Stimulated activated CD8-positive, alpha-beta memory T cell treated with anti-CD3 and anti-CD28 coated beads, Interleukin-12 subunit alpha, Interleukin-12 subunit beta, amount 100 ng/mL, for 24 hours (primary cell): Measurements from ENCODE around the gene CDON.

Experiments
- DNase-seq: peaks from one replicate; pipeline ENCODE4 v3.0.0-alpha.2; 2020; ENCODE audit errors: extremely low read depth

CDON gene

DNA sequence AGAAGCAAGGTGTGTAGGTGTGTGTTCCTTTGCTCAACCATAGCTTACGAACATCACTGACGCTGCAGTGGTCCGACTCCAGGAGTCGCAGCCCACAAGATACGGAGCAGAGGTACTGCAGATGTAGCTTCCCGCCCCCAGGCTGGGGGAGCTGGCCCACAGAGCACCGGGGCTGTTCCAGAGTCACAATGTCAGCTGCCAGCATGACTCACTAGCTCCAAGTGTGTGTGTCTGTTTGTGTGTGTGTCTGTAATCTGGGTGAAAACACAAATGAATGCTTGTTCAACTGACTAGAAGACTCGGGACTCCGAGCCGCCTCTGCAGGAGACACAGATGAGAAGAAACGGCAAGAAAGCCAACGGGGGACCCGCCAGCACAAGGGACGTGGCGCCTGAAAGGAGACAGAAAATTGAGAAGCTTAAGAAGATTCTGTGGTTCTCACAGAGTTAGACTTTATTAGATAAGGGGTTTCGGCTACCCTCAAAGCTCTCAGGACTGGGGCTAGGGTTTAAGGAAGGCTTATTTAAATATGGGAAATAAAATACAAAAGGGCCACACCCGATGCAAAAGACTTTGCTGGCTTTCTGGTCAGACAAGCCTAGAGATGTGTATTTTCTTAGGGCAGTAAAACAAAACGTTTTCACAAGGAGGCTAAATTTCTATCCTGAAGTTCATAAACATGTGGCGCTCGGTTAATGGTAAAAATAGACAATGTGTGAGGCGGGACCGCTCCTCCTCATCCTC, 106.1 kb downstream of the CDON start:
- no peak for DNase-seq

DNA sequence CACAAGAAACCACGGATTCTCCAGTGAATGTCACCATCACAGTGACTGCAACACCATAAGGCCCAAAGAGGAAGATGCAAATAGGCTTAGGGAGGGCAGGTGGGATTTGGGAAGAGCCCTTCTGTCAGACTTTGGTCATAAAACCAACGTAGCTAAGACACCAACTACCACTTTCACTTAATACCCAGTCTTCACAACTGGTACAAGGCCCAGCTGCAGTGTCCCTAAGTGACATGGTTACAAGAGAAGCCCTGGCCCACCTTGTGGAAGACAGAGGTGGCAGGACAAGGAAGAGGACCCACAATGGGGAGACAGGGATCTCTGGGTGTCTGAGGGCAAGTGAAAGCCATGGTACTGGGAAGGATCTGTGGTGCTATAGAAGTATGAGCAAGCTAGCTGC, 106.8 kb downstream of the CDON start:
- no peak for DNase-seq

DNA sequence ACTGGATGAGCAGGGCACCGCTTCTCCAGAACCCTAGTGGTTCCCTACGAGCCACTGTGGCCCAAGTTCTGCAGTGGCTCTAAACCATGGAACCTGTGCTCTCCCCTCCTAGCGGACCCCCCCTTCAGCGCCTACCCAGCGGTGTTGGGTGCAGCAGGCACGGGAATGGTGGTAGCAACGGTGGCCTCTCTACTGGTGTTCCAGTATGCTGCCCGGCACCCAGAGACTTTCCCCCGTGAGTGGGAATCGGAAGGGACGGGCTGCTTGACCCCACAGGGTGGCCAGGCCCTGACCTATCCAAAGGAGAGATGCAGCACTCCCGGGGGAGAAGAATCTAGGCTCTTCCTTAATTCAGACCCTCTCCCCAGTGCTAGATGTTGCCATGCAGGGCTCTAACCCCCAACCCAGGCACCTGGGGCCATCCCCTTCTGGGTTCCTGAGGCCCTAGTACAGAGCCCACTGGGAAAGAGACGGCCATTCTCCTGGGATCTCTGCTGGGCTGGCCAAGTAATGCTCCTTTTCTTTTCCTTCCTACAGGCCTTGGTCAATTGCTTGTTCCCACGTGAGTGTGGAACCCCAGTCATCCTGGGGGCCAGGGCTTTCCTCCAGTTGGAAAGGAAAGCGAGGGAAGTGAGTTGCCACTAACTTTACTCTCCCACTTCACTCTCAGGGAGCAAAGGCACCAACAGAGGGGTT, 107.6 kb downstream of the CDON start:
- no peak for DNase-seq

DNA sequence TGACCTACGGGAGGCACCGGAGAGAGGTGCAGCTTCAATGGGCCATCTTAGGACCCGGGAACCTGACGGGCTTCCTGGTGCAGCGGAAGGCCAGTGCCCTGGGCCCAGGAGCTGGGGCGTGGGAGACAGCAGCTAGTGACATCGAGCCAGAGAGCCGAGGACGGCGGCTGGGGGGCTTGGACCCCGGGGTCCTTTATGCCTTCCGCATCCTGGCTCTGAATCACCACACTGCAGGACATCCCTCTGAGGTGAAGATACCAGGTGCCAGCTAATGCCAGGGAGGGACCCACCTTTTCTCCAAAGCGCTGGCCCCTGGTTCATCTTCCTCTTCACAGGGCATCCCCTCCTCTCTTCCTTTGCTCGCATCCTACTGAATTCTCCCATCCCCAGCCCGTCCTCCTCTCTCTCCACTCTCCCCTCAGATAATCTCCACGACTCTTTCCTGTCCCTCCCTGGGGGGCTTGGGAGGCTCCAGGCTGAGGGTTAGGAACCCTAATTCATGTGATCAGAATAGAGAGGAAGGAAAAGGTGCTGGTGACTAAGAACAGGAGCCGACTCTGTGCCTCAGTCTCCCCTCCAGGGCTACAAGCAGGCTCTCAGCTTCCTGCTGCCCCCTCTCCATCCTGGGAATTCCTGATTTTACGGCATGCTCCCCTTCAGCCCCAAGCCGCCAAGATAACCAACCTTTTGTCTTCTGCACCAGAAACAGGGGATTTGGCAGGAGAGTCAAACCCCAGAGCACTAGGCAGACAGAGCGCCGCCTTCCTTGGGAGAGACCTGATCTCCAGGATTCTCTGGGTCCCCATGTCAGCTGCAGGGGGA, 108.3 kb downstream of the CDON start:
- no peak for DNase-seq

DNA sequence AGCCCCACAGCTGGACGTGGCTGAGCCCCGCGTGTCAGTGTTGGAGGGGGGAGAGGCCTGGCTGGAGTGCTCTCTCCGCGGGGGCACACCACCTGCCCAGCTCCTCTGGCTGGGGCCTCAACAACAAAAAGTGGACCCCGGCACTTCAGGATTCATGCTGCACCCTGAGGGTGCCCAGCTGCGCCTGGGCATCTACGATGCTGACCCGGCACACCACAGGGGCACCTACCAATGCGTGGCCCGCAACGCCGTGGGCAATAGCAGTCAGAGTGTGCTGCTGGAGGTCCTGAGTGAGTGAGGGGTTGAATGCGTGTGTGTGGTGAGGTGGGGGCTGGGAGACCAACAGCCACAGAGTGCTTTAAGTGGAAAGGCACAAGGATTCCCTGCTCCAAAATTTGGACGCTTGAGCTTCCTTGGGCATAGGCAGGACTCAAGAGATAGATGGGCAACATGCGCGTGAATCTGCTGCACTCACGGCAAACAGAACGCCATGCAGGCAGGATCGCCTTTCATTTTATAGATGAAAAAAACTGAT, 109.2 kb downstream of the CDON start:
- no peak for DNase-seq

DNA sequence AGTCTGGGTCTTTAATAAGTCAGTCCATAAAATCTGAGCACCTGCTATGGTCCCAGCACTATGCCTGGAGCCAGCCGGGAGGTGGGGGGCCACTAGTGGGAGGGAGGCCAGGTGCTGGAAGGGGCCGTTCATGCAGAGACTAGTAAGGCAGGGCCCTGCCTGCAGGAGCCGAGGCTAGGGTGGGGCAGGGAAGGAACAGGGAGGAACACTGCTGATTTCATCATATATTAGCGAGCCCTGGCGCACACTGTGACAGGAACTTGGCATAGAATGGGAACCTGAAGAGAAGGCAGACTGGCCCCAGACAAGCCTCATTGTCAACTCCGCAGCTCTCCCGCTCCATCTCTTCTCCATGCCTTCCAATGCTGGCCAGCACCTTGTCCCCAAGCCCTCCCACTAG, 109.7 kb downstream of the CDON start:
- DNase-seq, result no peak

DNA sequence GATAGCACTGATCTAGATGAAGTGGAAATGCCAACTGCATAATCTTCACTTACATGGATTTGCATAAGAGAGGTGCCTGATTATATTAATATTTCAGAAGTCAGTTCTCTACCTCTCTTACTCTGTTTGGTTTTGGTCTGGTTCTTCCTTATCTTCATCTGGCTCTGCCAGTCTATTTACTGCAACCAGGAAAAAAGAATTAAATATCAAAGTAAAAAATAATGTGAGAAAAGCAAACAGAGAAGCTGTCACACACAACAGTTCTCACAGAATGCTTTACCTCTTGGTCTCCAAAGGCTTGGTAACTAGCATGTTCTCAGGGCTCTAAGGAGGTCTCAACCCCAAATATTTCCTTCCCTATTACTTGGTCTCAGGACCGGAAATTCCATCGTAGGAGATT, 110.1 kb downstream of the CDON start:
- DNase-seq, result no peak

DNA sequence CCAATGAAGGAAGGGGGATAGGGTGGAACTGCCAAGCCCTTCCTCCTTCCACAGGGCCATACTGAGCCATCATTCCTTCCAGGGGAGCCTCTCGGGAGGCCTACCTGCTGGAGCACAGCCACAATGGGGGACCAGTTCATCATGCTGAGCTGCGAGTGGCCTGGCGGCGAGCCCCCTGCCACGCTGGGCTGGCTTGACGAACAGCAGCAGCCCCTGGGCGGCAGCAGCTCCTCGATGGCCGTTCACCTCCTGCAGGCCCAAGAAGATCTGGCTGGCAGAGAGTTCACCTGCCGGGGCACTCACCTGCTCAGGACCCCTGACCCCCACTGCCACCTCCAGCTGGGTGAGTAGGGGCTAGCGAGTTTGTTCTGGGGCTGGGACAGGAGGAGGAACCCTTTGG, 110.9 kb downstream of the CDON start:
- DNase-seq, result no peak

DNA sequence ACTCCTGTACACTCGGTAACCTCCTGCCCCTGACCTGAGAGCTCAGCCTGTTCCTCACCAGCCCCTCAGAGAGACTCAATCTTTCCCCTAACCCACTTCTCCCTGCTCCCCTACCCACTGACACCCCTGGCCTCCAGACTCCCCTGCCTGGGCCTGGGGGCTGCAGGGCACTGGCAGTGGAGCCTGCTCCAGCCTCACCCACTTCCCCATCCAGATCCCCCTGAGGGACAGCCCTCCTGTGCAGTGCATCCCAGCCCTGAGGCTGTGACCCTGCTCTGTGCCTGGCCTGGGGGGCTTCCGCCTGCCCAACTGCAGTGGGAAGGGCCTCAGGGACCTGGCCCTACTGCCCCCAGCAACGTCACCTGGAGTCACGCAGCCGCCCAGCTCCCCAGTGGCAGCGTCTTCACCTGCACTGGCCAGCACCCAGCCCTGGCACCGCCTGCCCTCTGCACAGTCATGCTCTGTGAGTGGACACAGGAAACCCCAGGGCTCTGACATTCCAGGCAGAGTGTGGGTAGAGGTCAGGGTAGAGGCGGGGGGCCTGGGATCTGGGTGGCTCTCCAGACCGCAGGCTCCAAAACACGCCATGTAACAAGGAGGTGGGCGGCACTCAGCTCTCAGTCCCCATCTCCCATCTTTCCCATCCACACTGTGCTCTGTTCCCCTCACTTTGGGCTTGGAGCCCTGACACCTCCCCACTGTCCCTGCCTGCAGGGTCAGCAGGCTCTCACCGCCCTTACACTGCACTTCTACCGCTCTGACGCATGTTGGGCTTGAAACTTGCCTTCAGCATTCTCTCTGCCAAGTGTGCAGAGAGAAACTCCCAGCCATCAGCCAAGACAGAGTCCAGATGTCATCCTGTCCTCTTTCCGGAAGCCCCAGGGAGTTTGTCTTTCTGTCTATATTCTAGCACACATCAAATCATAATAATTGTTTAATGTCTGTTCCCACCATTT, 111.7 kb downstream of the CDON start:
- no peak for DNase-seq

DNA sequence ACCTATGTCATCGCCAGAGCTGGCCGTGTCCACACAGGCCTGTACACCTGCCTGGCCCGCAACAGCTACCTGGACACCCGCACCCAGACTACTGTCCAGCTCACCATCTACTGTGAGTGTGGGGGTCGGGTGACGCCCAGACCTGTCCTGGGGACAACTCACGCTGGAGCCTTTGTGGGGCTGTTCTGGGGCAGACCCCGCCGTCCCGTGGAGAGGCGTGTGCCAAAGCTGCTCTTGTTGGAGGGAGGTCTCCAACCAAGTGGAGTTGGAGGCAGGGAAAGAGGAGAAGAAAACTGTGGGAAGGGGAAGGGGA, 112.5 kb downstream of the CDON start:
- DNase-seq, result no peak

DNA sequence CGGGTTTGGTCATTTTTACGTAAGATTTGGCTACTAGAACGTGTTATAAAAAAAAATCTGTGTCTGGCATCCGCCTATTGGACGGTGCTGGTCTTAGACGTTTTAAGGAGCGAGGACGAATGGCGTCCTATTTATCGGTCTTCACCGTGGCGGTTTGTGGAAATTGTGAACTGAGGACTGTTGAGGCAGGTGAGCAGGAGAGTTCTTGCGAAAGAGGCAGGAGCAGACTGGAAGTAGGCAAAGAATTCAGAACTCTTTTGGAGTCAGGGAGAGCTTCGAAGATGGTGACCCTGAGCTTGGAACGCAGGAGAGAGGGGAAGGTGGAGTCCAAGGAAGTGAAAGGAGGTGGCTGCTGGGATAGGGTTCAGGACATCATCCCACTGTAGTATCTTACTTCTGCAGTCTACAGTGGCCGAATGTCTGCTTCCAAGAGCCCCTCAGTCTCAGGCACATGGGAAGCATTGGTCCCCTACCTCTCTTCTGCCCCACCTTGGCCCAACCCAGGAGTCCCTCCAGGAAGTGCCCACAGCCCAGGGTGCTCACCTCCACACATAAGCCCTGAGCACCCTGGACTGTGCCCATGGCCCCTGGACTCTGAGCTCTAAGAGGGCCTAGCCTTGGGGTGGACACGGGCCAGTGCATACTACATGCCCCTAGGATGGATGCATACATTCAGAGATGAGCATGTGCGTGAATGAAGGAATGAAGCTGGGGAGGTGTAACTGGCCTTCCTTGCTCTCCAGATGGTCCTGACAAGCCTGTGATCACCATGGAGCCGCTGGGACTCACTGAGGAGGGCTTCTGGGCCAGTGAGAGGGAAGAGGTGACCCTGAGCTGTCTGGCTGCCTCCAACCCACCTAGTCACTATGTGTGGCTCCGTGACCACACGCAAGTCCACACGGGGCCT, 113.1 kb downstream of the CDON start:
- DNase-seq, result no peak

DNA sequence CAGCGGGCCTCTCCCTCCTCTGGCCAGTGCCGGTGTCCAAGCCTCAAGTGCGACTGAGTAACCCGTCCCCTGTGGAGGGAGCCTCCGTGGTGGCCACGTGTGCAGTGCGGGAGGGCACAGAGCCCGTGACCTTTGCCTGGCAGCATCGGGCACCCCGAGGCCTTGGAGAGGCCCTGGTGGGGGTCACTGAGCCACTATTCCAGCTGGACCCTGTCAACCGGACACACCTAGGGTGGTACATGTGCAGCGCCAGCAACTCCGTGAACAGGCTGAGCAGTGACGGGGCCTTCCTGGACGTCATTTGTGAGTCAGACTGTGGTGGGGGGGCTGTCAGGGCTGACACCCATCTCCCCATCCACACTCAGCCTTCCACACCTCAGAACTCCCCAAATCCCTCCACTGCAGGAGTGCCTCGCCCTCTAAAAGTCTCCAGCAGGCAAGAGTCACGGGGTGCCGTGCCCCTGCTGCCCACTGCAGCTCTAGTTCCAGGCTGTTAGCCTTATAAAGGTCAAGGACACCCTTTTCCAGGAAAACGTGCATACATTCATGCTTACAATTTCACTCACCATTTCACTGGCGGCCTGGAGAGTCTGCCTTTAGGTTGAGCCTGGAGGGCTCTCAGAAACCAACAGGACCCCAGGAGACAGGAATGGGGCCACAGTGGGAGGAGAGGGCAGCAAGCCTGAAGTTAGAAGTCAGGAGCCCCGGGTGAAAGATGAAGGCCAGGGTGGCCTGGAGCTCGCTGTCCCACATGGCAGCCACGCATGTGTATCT, 114.2 kb downstream of the CDON start:
- DNase-seq, result no peak

DNA sequence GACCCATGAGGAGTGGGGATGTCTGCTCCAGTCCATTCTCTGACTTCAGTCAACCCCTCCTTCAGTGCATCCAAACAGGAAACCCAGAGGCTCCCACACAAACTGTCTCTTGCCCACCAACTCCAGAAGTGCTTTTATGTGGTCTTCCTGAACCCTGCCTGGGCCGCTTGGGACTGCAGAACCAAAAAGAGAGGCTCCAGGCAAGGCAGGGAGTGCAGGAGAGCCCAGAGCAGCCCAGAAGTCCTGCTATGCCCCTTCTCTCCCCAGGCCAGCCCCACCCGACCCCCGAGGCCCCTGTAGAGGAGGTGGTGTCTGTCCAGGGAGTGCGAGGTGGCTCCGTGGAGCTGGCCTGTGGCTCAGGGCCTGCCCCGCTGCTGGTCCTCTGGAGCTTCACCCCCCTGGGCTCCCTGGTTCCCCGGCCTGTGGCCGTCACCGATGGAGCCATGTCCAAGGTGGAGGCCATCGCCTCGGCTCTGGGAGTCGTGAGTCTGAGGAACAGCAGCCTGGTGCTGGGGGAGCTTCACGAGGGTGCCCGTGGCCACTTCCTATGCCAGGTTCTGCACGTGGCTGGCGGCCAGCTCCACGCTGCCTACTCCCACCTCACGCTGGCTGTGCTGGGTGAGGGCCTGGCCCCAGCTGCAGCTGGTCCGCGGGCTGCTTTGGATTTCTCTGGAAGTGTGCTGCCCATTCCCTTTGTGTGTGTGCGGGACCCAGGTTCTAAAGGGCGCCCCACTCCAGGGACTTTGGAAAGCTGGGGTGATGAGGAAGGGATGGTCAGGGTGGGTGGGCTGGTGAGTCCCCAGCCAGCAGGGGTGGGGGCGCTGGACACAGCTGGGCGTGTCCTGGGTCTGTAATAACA, 115.0 kb downstream of the CDON start:
- DNase-seq, result no peak

DNA sequence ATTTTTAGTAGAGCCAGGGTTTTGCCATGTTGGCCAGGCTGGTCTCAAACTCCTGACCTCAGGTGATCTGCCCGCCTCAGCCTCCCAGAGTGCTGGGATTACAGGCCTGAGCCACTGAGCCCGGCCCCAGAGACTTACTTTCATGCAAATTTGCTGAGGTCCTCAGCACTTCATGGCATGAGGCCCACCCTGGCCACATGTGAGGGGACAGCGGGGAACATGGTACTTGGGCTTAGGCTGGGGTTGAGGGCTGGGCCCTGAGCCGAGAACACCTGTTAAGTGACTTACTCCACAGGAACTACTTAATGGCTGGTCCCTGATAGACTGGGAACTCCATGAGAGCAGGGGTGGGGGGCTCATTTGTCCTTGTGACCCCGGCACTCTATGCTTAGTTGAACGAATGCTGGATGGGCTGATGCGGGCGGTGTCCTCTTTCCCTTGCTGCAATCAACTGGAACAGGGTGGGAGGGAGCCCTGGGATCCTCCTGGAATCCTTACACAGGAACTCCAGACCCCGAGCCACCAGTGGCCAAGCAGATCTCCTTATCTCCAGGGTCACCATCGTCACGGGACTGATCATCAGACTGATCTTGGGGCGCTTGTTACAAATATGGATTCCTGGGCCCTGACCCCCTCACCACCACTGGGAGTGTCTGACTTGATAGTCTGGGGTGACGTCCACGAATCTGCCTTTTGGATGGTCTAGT, 115.8 kb downstream of the CDON start:
- DNase-seq, result no peak

DNA sequence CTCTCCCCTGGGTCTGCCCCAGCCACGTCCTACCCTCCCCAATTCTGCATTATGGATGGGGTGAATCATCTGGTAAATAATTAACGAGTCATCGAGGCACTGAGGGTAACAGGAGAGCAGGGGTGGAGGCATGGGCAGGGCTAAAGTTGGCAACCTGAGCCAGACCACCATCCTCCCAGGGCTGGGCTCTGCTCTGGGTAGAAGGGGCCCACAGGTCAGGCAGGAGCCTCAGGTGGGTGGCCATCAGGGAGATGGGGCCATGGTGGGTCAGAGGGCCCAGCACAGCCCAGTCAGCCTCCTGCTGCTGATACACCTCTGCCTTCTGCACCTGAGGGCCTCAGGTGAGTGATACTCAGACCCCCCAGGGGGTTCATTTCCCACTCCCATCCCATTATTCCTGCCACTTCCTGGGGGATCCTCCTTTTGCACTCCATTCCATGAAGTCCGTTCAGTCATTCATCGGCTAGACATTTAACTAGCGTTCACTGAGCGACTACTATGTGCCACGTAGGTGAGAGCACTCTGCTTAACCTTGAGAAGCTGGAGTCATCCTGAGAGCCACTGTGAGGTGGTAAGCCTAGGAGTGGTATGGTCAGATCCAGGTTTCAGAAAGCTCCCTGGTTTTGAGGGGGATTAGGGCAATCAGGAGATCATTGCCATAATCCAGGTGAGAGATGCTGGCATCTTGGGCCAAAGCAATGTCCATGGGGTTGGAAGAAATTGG, 116.7 kb downstream of the CDON start, which contains the start of gene VSIG10L2:
Gene VSIG10L2 (plus strand): TSS at position 248 of the 724 bp plus-strand sequence. CDS start 12 bp downstream, at position 260.
- DNase-seq, result no peak

DNA sequence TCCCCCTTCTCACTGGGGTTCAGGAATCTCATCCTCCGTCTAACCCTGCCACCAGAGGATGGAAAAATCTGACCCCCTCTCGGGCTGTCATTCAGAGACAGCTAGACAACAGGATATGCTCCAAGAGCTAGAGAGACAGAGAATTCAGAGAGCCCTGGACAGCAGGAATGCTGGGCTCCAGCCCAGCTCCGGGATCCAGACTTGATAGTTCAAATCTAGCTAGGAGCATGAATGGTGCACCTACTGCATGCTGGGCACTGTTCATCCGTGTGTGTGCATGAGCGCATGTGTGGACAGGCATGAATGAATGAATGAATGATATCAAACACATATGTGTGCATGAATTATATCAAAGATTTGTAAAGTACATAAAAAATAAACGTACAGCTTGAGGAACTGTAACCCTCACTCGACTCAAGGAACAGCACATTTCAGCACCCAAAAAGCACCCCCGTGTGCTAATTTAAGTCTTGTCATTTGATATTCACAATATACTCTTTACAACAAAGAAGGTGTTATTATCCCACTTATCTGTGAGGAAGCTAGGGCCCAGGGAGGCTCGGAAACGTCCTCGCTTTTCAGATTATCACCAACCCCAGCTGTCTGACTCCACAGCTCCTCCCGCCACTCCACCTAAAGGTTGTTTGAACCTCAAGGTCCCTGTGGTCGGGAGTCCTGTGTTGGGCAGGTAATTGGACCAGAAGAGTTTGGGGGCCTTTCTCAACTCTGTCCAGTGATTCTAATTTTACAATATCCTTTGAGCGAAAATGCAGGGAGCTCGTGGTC, 117.5 kb downstream of the CDON start:
- DNase-seq, result no peak
